ENCODE data around the gene SERPINB3.

- TF ChIP-seq YY1 (IDR thresholded peaks at IDR 0.05; ENCODE audit: insufficient read depth, insufficient read length) (no peak), ZNF274 (IDR thresholded peaks at IDR 0.05; ENCODE audit: low read depth, low read length) (no peak), SUZ12 (IDR thresholded peaks at IDR 0.05; ENCODE audit: extremely low read depth, insufficient read depth, insufficient read length) (no peak)
These were observed 35.5 kb upstream of the SERPINB3 start for GRCh38 chr18:63697097-63697660.

Measured in NT2/D1 (cell line).